ENCODE data around the gene TRRAP.
A peak's percentile ranks its signal among the peaks of the same experiment; 100 is the strongest.

TRRAP gene

GRCh38 chr7:99027241-99027640 lies 148.9 kb downstream of the TRRAP start:
- Histone ChIP-seq H3K36me3 (ENCODE audit: control insufficient read depth in 1 of 2, insufficient read depth in 2 of 2, low read depth in 1 of 2, low read length in 2 of 2) (peaks cover 38 to 52% of the 10 kb centered on the region in 2 experiments), H3K4me3 (ENCODE audit: insufficient read depth in 1 of 2, low read depth in 1 of 2, low read length in 2 of 2) (no peak overlapping the region), H3K4ac (ENCODE audit: low read depth in 1 of 2, low read length in 2 of 2) (no peak overlapping the region), H2BK15ac (ENCODE audit: low read depth, poor library complexity, severe bottlenecking) (no peak overlapping the region), H3K4me1 (ENCODE audit: control insufficient read depth, insufficient read depth, low read depth, low read length) (peaks cover 5% of the 10 kb centered on the region), H3K18ac (ENCODE audit: low read depth in 1 of 2, low read length in 2 of 2) (no peak overlapping the region), H2BK5ac (ENCODE audit: low read depth, low read length, poor library complexity, severe bottlenecking) (no peak overlapping the region), H2BK120ac (ENCODE audit: low read depth, low read length) (no peak overlapping the region), H2AK5ac (ENCODE audit: low read length, severe bottlenecking) (no peak overlapping the region), H3K4me2 (ENCODE audit: low read length, poor library complexity, severe bottlenecking) (no peak overlapping the region), H3K9me3 (ENCODE audit: control insufficient read depth, low read length) (no peaks in the 10 kb centered on the region), H4K8ac (ENCODE audit: low read length) (no peak overlapping the region), H3K23ac (ENCODE audit: low read length in 2 of 2) (no peak overlapping the region), H3K14ac (ENCODE audit: low read length in 2 of 2) (no peak overlapping the region), H4K91ac (ENCODE audit: low read length) (no peak overlapping the region), H2BK12ac (ENCODE audit: low read length in 2 of 2) (no peak overlapping the region), H3K27me3 (ENCODE audit: control insufficient read depth in 1 of 2, insufficient read depth in 1 of 2, low read length in 2 of 2) (no peaks in the 10 kb centered on the region), H2AFZ (ENCODE audit: low read depth, low read length) (no peak overlapping the region), H3K79me1 (replicated peaks; ENCODE audit: low read length, poor library complexity, severe bottlenecking) (peaks cover 30% of the 10 kb centered on the region), H3K27ac (ENCODE audit: low read length, poor library complexity, severe bottlenecking) (no peak overlapping the region), H3K9ac (ENCODE audit: low read length) (no peak overlapping the region)
- DNase-seq = no peak
- 63% methylated on average over 3 of the region's 3 CpGs for WGBS

DNA sequence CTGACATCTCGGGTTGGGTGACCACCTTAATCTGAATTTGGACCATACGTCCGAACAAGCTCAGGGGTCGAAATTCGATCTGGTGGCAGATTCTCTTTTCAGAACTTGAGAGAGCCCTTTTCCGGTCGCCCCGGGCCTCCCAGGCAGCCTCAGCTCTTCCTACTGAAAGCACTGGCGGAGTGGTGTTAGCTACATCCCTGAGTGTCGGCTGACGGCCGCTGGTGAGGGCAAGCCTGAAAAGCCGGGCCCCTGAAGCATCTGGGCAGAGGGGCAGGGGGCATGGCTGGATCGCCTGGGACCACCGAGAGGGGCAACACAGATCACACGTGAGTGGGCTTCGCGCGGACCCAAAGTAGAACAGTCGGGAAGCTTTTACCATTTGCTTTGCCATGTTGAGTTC lies 149.5 kb downstream of the TRRAP start:
- Histone ChIP-seq H2AK5ac (ENCODE audit: low read length, severe bottlenecking) (no peak overlapping the region), H3K27ac (ENCODE audit: low read length, poor library complexity, severe bottlenecking) (no peak overlapping the region), H2BK12ac (ENCODE audit: low read length in 2 of 2) (no peak overlapping the region), H2BK5ac (ENCODE audit: low read depth, low read length, poor library complexity, severe bottlenecking) (no peak overlapping the region), H2AFZ (ENCODE audit: low read depth, low read length) (no peak overlapping the region), H3K4me2 (ENCODE audit: low read length, poor library complexity, severe bottlenecking) (no peak overlapping the region), H3K9me3 (ENCODE audit: control insufficient read depth, low read length) (no peaks in the 10 kb centered on the region), H4K8ac (ENCODE audit: low read length) (no peak overlapping the region), H2BK120ac (ENCODE audit: low read depth, low read length) (no peak overlapping the region), H3K27me3 (ENCODE audit: control insufficient read depth in 1 of 2, insufficient read depth in 1 of 2, low read length in 2 of 2) (no peaks in the 10 kb centered on the region), H3K18ac (ENCODE audit: low read depth in 1 of 2, low read length in 2 of 2) (no peak overlapping the region), H3K9ac (ENCODE audit: low read length) (no peak overlapping the region), H3K4ac (ENCODE audit: low read depth in 1 of 2, low read length in 2 of 2) (no peak overlapping the region), H3K79me1 (replicated peaks; ENCODE audit: low read length, poor library complexity, severe bottlenecking) (peaks cover 28% of the 10 kb centered on the region), H3K36me3 (ENCODE audit: control insufficient read depth in 1 of 2, insufficient read depth in 2 of 2, low read depth in 1 of 2, low read length in 2 of 2) (peaks cover 43 to 56% of the 10 kb centered on the region in 2 experiments), H3K4me3 (ENCODE audit: insufficient read depth in 1 of 2, low read depth in 1 of 2, low read length in 2 of 2) (no peak overlapping the region), H3K23ac (ENCODE audit: low read length in 2 of 2) (no peak overlapping the region), H2BK15ac (ENCODE audit: low read depth, poor library complexity, severe bottlenecking) (no peak overlapping the region), H3K14ac (ENCODE audit: low read length in 2 of 2) (no peak overlapping the region), H4K91ac (ENCODE audit: low read length) (no peak overlapping the region), H3K4me1 (ENCODE audit: control insufficient read depth, insufficient read depth, low read depth, low read length) (peaks cover 4% of the 10 kb centered on the region)
- no peak for DNase-seq
- WGBS = 96% methylated on average over 20 of the region's 20 CpGs

GRCh38 chr7:99028261-99028973 lies 150.1 kb downstream of the TRRAP start:
- H2BK5ac ChIP-seq (ENCODE audit: low read depth, low read length, poor library complexity, severe bottlenecking) = no peak overlapping the region
- H2AFZ ChIP-seq (ENCODE audit: low read depth, low read length) = no peak overlapping the region
- peaks cover 32% of the 10 kb centered on the region for H3K79me1 ChIP-seq (replicated peaks; ENCODE audit: low read length, poor library complexity, severe bottlenecking)
- peaks cover 4% of the 10 kb centered on the region for H3K4me1 ChIP-seq (ENCODE audit: control insufficient read depth, insufficient read depth, low read depth, low read length)
- H3K4me2 ChIP-seq (ENCODE audit: low read length, poor library complexity, severe bottlenecking) = no peak overlapping the region
- no peak overlapping the region for H4K91ac ChIP-seq (ENCODE audit: low read length)
- no peak overlapping the region for H3K18ac ChIP-seq (ENCODE audit: low read depth in 1 of 2, low read length in 2 of 2)
- H3K9me3 ChIP-seq (ENCODE audit: control insufficient read depth, low read length) = no peaks in the 10 kb centered on the region
- no peak overlapping the region for H4K8ac ChIP-seq (ENCODE audit: low read length)
- H2BK15ac ChIP-seq (ENCODE audit: low read depth, poor library complexity, severe bottlenecking) = no peak overlapping the region
- H2AK5ac ChIP-seq (ENCODE audit: low read length, severe bottlenecking) = no peak overlapping the region
- peak overlapping the region in 1 of 2 experiments; percentile 7 for H3K4me3 ChIP-seq (ENCODE audit: insufficient read depth in 1 of 2, low read depth in 1 of 2, low read length in 2 of 2)
- no peak overlapping the region for H2BK12ac ChIP-seq (ENCODE audit: low read length in 2 of 2)
- no peak overlapping the region for H3K4ac ChIP-seq (ENCODE audit: low read depth in 1 of 2, low read length in 2 of 2)
- no peak overlapping the region for H3K27ac ChIP-seq (ENCODE audit: low read length, poor library complexity, severe bottlenecking)
- no peak overlapping the region for H3K23ac ChIP-seq (ENCODE audit: low read length in 2 of 2)
- WGBS = 97% methylated on average over 27 of the region's 27 CpGs
- no peak overlapping the region for H3K14ac ChIP-seq (ENCODE audit: low read length in 2 of 2)
- H3K36me3 ChIP-seq (ENCODE audit: control insufficient read depth in 1 of 2, insufficient read depth in 2 of 2, low read depth in 1 of 2, low read length in 2 of 2) = peaks cover 48 to 62% of the 10 kb centered on the region in 2 experiments
- no peaks in the 10 kb centered on the region for H3K27me3 ChIP-seq (ENCODE audit: control insufficient read depth in 1 of 2, insufficient read depth in 1 of 2, low read length in 2 of 2)
- H2BK120ac ChIP-seq (ENCODE audit: low read depth, low read length) = no peak overlapping the region
- no peak for DNase-seq
- no peak overlapping the region for H3K9ac ChIP-seq (ENCODE audit: low read length)

DNA sequence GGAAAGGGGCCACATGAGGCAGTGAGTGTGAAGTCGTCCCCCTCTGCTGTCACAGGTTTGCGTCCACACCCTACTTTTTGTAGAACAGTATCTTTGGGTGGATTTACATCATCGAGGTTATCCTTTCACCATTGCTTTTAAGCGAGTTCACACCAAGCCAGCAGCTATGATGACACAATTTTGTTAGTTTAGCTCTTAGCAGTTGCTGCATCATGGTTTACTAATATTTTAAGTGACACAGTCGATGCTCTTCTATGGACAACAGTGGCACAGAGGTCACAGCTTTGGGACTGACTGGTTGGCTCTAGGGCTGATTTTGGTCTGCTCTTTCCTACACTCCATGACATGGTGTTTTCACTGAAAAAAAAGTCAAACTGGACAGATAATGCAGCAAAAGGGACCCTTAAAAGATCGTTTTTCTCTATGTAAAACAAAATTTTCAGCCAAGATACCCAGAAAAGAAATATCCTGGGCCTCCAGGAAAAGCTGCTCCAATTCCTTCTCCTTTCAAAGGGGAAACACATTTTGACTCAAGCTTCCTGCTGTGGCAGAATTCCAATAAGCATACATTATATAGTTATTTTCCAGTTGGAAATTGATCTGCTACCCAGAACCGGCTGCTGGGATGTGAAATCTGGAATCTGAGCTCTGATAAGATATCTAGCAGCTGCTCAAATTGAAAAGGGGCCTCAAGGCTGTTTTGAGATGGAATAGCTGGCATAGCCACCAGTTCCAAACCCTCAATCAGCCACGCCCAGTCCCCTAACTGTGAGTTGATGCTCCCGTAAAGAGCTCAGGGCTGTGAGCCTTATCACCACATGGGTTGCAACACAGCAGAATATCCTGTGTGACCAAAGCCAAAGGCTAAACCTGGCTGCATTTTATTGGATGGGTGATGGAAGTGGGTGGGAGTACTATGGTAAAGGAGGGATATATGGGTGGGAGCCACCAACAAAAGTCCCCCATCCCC lies 151.4 kb downstream of the TRRAP start:
- WGBS = 93% methylated on average over 9 of the region's 9 CpGs
- Histone ChIP-seq H3K23ac (ENCODE audit: low read length in 2 of 2) (no peak overlapping the region), H3K4me2 (ENCODE audit: low read length, poor library complexity, severe bottlenecking) (no peak overlapping the region), H3K9ac (ENCODE audit: low read length) (no peak overlapping the region), H3K4me1 (ENCODE audit: control insufficient read depth, insufficient read depth, low read depth, low read length) (peaks cover 2% of the 10 kb centered on the region), H4K8ac (ENCODE audit: low read length) (no peak overlapping the region), H3K14ac (ENCODE audit: low read length in 2 of 2) (no peak overlapping the region), H2BK120ac (ENCODE audit: low read depth, low read length) (no peak overlapping the region), H2AFZ (ENCODE audit: low read depth, low read length) (no peak overlapping the region), H4K91ac (ENCODE audit: low read length) (no peak overlapping the region), H3K36me3 (ENCODE audit: control insufficient read depth in 1 of 2, insufficient read depth in 2 of 2, low read depth in 1 of 2, low read length in 2 of 2) (peaks cover 62 to 75% of the 10 kb centered on the region in 2 experiments), H3K9me3 (ENCODE audit: control insufficient read depth, low read length) (no peaks in the 10 kb centered on the region), H2BK12ac (ENCODE audit: low read length in 2 of 2) (no peak overlapping the region), H3K4me3 (ENCODE audit: insufficient read depth in 1 of 2, low read depth in 1 of 2, low read length in 2 of 2) (no peak overlapping the region), H3K18ac (ENCODE audit: low read depth in 1 of 2, low read length in 2 of 2) (no peak overlapping the region), H2AK5ac (ENCODE audit: low read length, severe bottlenecking) (no peak overlapping the region), H2BK15ac (ENCODE audit: low read depth, poor library complexity, severe bottlenecking) (no peak overlapping the region), H3K79me1 (replicated peaks; ENCODE audit: low read length, poor library complexity, severe bottlenecking) (peaks cover 42% of the 10 kb centered on the region), H3K4ac (ENCODE audit: low read depth in 1 of 2, low read length in 2 of 2) (no peak overlapping the region), H3K27me3 (ENCODE audit: control insufficient read depth in 1 of 2, insufficient read depth in 1 of 2, low read length in 2 of 2) (no peaks in the 10 kb centered on the region), H3K27ac (ENCODE audit: low read length, poor library complexity, severe bottlenecking) (no peak overlapping the region), H2BK5ac (ENCODE audit: low read depth, low read length, poor library complexity, severe bottlenecking) (no peak overlapping the region)
- no peak for DNase-seq
